HEK293T (cell line): ENCODE results near the gene TMEM237.
"Not testable (repeated sequence)": the region's sequence is repeated elsewhere in the genome, so short reads cannot be mapped to it uniquely, and the experiment has no call there.

ENCODE experiments used
- BHLHE40 ChIP-seq: fragments of 450-650 bp; IDR thresholded peaks from 2 replicates; pipeline ENCODE4 v1.6.1; 2016; ENCODE audit warnings: mild to moderate bottlenecking, moderate library complexity, borderline replicate concordance
- SP1 ChIP-seq: fragments of 450-650 bp; IDR thresholded peaks from 2 replicates; pipeline ENCODE4 v1.6.1; 2017

DNA sequence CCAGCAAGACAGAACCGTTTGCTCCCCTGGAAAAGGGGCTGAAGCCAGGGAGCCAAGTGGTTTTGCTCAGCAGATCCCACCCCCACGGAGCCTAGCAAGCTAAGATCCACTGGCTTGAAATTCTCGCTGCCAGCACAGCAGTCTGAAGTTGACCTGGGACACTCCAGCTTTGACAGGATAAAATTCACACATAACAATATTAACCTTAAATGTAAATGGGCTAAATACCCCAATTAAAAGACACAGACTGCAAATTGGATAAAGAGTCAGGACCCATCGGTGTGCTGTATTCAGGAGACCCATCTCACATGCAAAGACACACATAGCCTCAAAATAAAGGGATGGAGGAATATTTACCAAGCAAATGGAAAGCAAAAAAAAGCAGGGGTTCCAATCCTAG is 27.9 kb upstream of the TMEM237 start:
- not testable (repeated sequence) for TF ChIP-seq BHLHE40, SP1
